Measurements from ENCODE around the gene UBE2G2. TPM values are rescaled to one million over a fixed set of nuclear protein-coding genes. Genes with fewer than 3 reads are reported as not detected.

The UBE2G2 gene
- total and polyA plus RNA-seq, 2 donors (not counting 3 experiments of a cell fraction or from before 2014, with no cell fraction given): 95.0 to 114 TPM

- TF ChIP-seq POLR2AphosphoS5 (IDR thresholded peaks at IDR 0.05; ENCODE audit: insufficient read depth, low read depth, low read length): no peak
- TF ChIP-seq MAX (IDR thresholded peaks at IDR 0.05; ENCODE audit: insufficient read depth, insufficient read length): no peak
- no peak for TF ChIP-seq CTCF (IDR thresholded peaks at IDR 0.05; ENCODE audit: extremely low read depth in 1 of 2, insufficient read depth in 1 of 2, low read depth in 1 of 2, low read length in 2 of 2)
- no peak for TF ChIP-seq GATA2 (IDR thresholded peaks at IDR 0.05; ENCODE audit: insufficient read depth, insufficient read length, low read depth, low read length)
- no peak for TF ChIP-seq FOS (IDR thresholded peaks at IDR 0.05; ENCODE audit: borderline replicate concordance, insufficient read depth, low read length)
- no peak for TF ChIP-seq POLR2A (IDR thresholded peaks at IDR 0.05; ENCODE audit: low read depth, low read length)
- TF ChIP-seq JUN (IDR thresholded peaks at IDR 0.05; ENCODE audit: borderline replicate concordance, insufficient read depth, insufficient read length, low read depth): no peak
- TF ChIP-seq EZH2 (IDR thresholded peaks at IDR 0.05; ENCODE audit: borderline replicate concordance, low read depth, low read length, severe bottlenecking): no peak
- TF ChIP-seq MYC (IDR thresholded peaks at IDR 0.05; ENCODE audit: low read depth, low read length): no peak
- Histone ChIP-seq H3K4me2 (ENCODE audit: insufficient read depth, low read length) (no peak overlapping the region), H3K9me3 (replicated peaks; ENCODE audit: control insufficient read depth, insufficient read depth, low read length) (no peaks in the 10 kb centered on the region), H3K36me3 (ENCODE audit: control insufficient read depth in 2 of 2, extremely low read depth in 1 of 2, insufficient read depth in 2 of 2, low read length in 2 of 2) (peaks cover 20 to 33% of the 10 kb centered on the region in 2 experiments), H3K9me1 (replicated peaks; ENCODE audit: control insufficient read depth, extremely low read depth, insufficient read depth, low read length) (no peaks in the 10 kb centered on the region), H2AFZ (ENCODE audit: low read depth, low read length) (no peak overlapping the region), H3K27ac (ENCODE audit: insufficient read depth, low read depth, low read length) (no peak overlapping the region), H4K20me1 (replicated peaks; ENCODE audit: control insufficient read depth, extremely low read depth, insufficient read depth, low read length) (no peaks in the 10 kb centered on the region), H3K9ac (replicated peaks; ENCODE audit: extremely low read depth, insufficient read depth, low read length) (no peak overlapping the region), H3K79me2 (ENCODE audit: control insufficient read depth, insufficient read depth, low read length) (no peaks in the 10 kb centered on the region), H3K27me3 (ENCODE audit: control insufficient read depth in 2 of 2, insufficient read depth in 2 of 2, low read length in 2 of 2) (no peaks in the 10 kb centered on the region), H3K4me1 (ENCODE audit: control insufficient read depth, extremely low read depth, insufficient read depth, low read length) (no peaks in the 10 kb centered on the region), H3K4me3 (replicated peaks in 1 of 3; ENCODE audit: insufficient read depth in 1 of 3, low read depth in 1 of 3, low read length in 3 of 3) (no peak overlapping the region)
- ChIA-PET CTCF (interaction anchor here (0.5 to 0.8 kb wide), 3 partner anchors 16 to 139 kb away, joined by 3 read pairs; no protein-coding TSS in a partner anchor), POLR2A (no interaction called here)
- DNase-seq (ENCODE audit: low read depth, low spot score): no peak
- dilution Hi-C loops (cut with MboI; ENCODE audit: extremely low pct_ligation_motif_present, low sequenced_read_pairs): no loop called here
- BruUV-seq (replicated peaks): no TSS peak
- intact Hi-C loops (cut with micrococcal nuclease): no loop called here
- no peak for FAIRE-seq
Measured at GRCh38 chr21:44771896-44772525, 29.6 kb downstream of the UBE2G2 start.
